Measurements from ENCODE around the gene NFU1.

Gene NFU1

GRCh38 chr2:69375494-69376353 lies 61.5 kb downstream of the NFU1 start:
- TF ChIP-seq EZH2 (IDR thresholded peaks at IDR 0.05; ENCODE audit: borderline replicate concordance, low read depth, low read length, severe bottlenecking) = no peak
- TF ChIP-seq, protein P1, sequence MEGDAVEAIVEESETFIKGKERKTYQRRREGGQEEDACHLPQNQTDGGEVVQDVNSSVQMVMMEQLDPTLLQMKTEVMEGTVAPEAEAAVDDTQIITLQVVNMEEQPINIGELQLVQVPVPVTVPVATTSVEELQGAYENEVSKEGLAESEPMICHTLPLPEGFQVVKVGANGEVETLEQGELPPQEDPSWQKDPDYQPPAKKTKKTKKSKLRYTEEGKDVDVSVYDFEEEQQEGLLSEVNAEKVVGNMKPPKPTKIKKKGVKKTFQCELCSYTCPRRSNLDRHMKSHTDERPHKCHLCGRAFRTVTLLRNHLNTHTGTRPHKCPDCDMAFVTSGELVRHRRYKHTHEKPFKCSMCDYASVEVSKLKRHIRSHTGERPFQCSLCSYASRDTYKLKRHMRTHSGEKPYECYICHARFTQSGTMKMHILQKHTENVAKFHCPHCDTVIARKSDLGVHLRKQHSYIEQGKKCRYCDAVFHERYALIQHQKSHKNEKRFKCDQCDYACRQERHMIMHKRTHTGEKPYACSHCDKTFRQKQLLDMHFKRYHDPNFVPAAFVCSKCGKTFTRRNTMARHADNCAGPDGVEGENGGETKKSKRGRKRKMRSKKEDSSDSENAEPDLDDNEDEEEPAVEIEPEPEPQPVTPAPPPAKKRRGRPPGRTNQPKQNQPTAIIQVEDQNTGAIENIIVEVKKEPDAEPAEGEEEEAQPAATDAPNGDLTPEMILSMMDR (IDR thresholded peaks at IDR 0.05; ENCODE audit: borderline replicate concordance, extremely low read depth, low read length, poor library complexity, severe bottlenecking) = peak; percentile 80
- Histone ChIP-seq H3K4me2 (ENCODE audit: insufficient read depth, low read length) (no peak overlapping the region), H3K27ac (ENCODE audit: low read length) (no peak overlapping the region), H2AFZ (ENCODE audit: low read depth, low read length) (no peak overlapping the region), H3K4me1 (ENCODE audit: insufficient read depth, low read length) (no peaks in the 10 kb centered on the region), H3K9ac (ENCODE audit: low read depth, low read length) (no peak overlapping the region), H4K20me1 (ENCODE audit: insufficient read depth, low read length) (peaks cover 13% of the 10 kb centered on the region; the same call in 1 of the 2 replicates), H3K9me3 (ENCODE audit: insufficient read depth, low read length, severe bottlenecking) (no peaks in the 10 kb centered on the region), H3K27me3 (ENCODE audit: insufficient read depth, low read length, poor library complexity) (no peaks in the 10 kb centered on the region), H3K4me3 (ENCODE audit: low read depth in 1 of 2, low read length in 2 of 2) (no peak overlapping the region), H3K36me3 (ENCODE audit: insufficient read depth, low read length) (peaks cover 21% of the 10 kb centered on the region), H3K79me2 (ENCODE audit: insufficient read depth, low read length) (peaks cover 74% of the 10 kb centered on the region)
- DNase-seq (peak; percentile 19), ATAC-seq (ENCODE audit: insufficient read depth, low read depth) (peak; percentile 84)

DNA sequence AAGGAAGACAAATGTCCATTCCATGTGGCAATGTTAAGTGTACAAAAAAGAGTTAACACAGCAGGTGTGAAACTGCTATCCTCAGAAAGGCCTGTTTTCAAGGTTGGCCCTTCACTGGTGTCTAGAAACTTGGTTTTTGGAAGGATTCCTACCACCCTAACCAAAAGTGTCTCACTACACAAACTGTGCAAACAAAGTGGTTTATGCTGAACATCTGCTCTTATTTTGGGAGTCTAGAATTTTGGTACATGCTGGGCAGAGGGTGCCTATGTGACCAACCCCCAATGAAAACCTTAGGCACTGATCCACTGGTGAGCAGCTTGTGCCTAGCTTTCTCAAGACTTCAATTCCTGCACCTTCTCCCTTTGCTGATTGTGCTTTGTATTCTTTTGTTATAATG lies 64.5 kb downstream of the NFU1 start:
- Histone ChIP-seq H4K20me1 (ENCODE audit: insufficient read depth, low read length) (peaks cover 8% of the 10 kb centered on the region; the same call in 1 of the 2 replicates), H3K4me3 (ENCODE audit: low read depth in 1 of 2, low read length in 2 of 2) (no peak overlapping the region), H2AFZ (ENCODE audit: low read depth, low read length) (no peak overlapping the region), H3K9ac (ENCODE audit: low read depth, low read length) (no peak overlapping the region), H3K27me3 (ENCODE audit: insufficient read depth, low read length, poor library complexity) (no peaks in the 10 kb centered on the region), H3K4me1 (ENCODE audit: insufficient read depth, low read length) (no peaks in the 10 kb centered on the region), H3K36me3 (ENCODE audit: insufficient read depth, low read length) (peaks cover 51% of the 10 kb centered on the region), H3K79me2 (ENCODE audit: insufficient read depth, low read length) (peaks cover 44% of the 10 kb centered on the region), H3K9me3 (ENCODE audit: insufficient read depth, low read length, severe bottlenecking) (no peaks in the 10 kb centered on the region), H3K4me2 (ENCODE audit: insufficient read depth, low read length) (no peak overlapping the region), H3K27ac (ENCODE audit: low read length) (no peak overlapping the region)
- DNase-seq (no peak), ATAC-seq (ENCODE audit: insufficient read depth, low read depth) (no peak)
- TF ChIP-seq, protein P1 (IDR thresholded peaks at IDR 0.05; ENCODE audit: borderline replicate concordance, extremely low read depth, low read length, poor library complexity, severe bottlenecking) = no peak

DNA sequence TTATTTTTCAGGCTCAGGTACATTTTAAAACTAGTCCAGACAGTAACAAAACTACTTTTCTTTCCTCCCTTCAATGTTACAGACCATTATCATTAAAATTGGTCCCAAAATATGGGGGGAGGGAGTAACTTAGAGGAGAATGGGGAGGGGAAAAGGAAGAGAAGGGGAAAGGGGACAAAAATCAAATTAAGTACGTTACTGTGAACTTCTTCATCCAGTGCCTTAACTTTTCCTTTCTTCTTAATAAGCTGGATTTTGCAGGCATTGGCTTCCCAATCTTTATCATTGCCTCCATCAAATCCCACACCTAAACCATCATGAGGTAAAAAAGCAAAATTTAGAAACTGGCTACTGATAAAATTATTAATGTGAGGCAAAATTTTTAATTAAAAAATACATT lies 67.4 kb downstream of the NFU1 start:
- Histone ChIP-seq H3K27ac (ENCODE audit: low read length) (no peak overlapping the region), H3K9ac (ENCODE audit: low read depth, low read length) (no peak overlapping the region), H3K4me3 (ENCODE audit: low read depth in 1 of 2, low read length in 2 of 2) (no peak overlapping the region), H3K4me2 (ENCODE audit: insufficient read depth, low read length) (no peak overlapping the region), H3K36me3 (ENCODE audit: insufficient read depth, low read length) (peaks cover 75% of the 10 kb centered on the region), H4K20me1 (ENCODE audit: insufficient read depth, low read length) (peaks cover under 1% of the 10 kb centered on the region; the same call in 1 of the 2 replicates), H3K9me3 (ENCODE audit: insufficient read depth, low read length, severe bottlenecking) (no peaks in the 10 kb centered on the region), H3K4me1 (ENCODE audit: insufficient read depth, low read length) (no peaks in the 10 kb centered on the region), H3K79me2 (ENCODE audit: insufficient read depth, low read length) (peaks cover 16% of the 10 kb centered on the region), H3K27me3 (ENCODE audit: insufficient read depth, low read length, poor library complexity) (no peaks in the 10 kb centered on the region), H2AFZ (ENCODE audit: low read depth, low read length) (no peak overlapping the region)
- DNase-seq = no peak
- TF ChIP-seq EZH2 (IDR thresholded peaks at IDR 0.05; ENCODE audit: borderline replicate concordance, low read depth, low read length, severe bottlenecking) = no peak
- TF ChIP-seq, protein P1 (IDR thresholded peaks at IDR 0.05; ENCODE audit: borderline replicate concordance, extremely low read depth, low read length, poor library complexity, severe bottlenecking) = no peak
- ATAC-seq (ENCODE audit: insufficient read depth, low read depth) = no peak
